Body of pancreas (tissue), 4 donors: Measurements from ENCODE around the gene NME3. TPM values are rescaled to one million over a fixed set of nuclear protein-coding genes. Genes with fewer than 3 reads are reported as not detected.

Experiments
- ATAC-seq: fragments of 150-250 bp; one replicate; pipeline ENCODE4 v1.9.1; 2016
- DNase-seq, 4 donors: peaks; one replicate each; pipeline ENCODE4 v3.0.0-alpha.2; 2019
- H3K27ac ChIP-seq, 4 donors: fragments of 200-600 bp; sonication (generic); 1 replicate in 3 of 4; 2 replicates in 1 of 4; pipeline versions ENCODE4 v1.5.1 to v1.6.1; 2016 to 2019; ENCODE audit warnings: mild to moderate bottlenecking in 1 of 4, mixed read lengths in 1 of 4, moderate library complexity in 1 of 4
- H3K27me3 ChIP-seq, 2 donors: fragments of 200-600 bp; sonication (generic); one replicate each; pipeline ENCODE4 v1.6.0; 2016; ENCODE audit warnings: mild to moderate bottlenecking in 1 of 2
- H3K36me3 ChIP-seq, 2 donors: fragments of 200-600 bp; sonication (generic); replicated peaks in 1 of 2; 2 replicates each; pipeline ENCODE4 v1.5.1; 2016; ENCODE audit warnings: low read depth in 2 of 2; ENCODE audit not compliant: insufficient read depth in 1 of 2
- H3K4me1 ChIP-seq: fragments of 200-600 bp; sonication (generic); one replicate; pipeline ENCODE4 v1.6.0; 2016
- H3K4me3 ChIP-seq, 2 donors: fragments of 200-600 bp; sonication (generic); 1 replicate in 1 of 2; 2 replicates in 1 of 2; pipeline ENCODE4 v1.5.1; 2016 to 2019
- H3K9me3 ChIP-seq, 3 donors: fragments of 200-600 bp; sonication (generic); 1 replicate in 2 of 3; 2 replicates in 1 of 3; pipeline ENCODE4 v1.5.1; 2016
- CTCF ChIP-seq, 7 experiments: fragments of 450-650 bp in 4 of 7; fragments of 200-600 bp in 3 of 7; sonication (generic) in 3 of 7; IDR thresholded peaks; one replicate each; pipeline ENCODE4 v1.5.1; 2016 to 2019; ENCODE audit warnings: antibody characterized with exemption in 7 of 7
- POLR2A ChIP-seq, 3 donors: fragments of 450-650 bp; IDR thresholded peaks; one replicate each; pipeline ENCODE4 v1.6.1; 2016; ENCODE audit warnings: antibody characterized with exemption in 3 of 3, mild to moderate bottlenecking in 2 of 3
- WGBS, 2 donors: methylation state at CpG; one replicate each; pipeline ENCODE4 v1.1.5; 2017; 5-methylcytosine and 5-hydroxymethylcytosine counted together
- intact Hi-C: fragments of 100-400 bp; cut with DNase I; formaldehyde crosslinking; loops from one replicate; pipeline ENCODE4 v1.15.1; 2023
- total RNA-seq, 2 donors: library from RNA; depleted of rRNA; stranded (reverse); fragments of >200 nt; gene quantifications; one replicate each; pipeline ENCODE4 v1.1.0, GENCODE V29; 2016

Gene NME3
- total RNA-seq, 2 donors from 2014 or later, result 62.8 to 113 TPM

- WGBS, 2 donors, result 92 to 93% methylated on average over 3 to 17 of the region's 21 CpGs
- H3K4me3 ChIP-seq, result no peak overlapping the region
- no peaks in the 10 kb centered on the region for H3K4me1 ChIP-seq
- ATAC-seq (no peak), DNase-seq (no peak)
- H3K36me3 ChIP-seq, result peaks cover 10 to 12% of the 10 kb centered on the region in 2 donors
- intact Hi-C loops, result no loop called here
- H3K9me3 ChIP-seq, result no peaks in the 10 kb centered on the region
- TF ChIP-seq CTCF (IDR thresholded peaks at IDR 0.05), result no peak
- no peak for TF ChIP-seq POLR2A (IDR thresholded peaks at IDR 0.05)
- H3K27ac ChIP-seq, result no peak overlapping the region
- no peaks in the 10 kb centered on the region for H3K27me3 ChIP-seq
Observed at GRCh38 chr16:1759511-1759910, 11.8 kb downstream of the NME3 start.

- no peak overlapping the region for H3K4me3 ChIP-seq
- H3K9me3 ChIP-seq, result no peaks in the 10 kb centered on the region
- no peaks in the 10 kb centered on the region for H3K27me3 ChIP-seq
- intact Hi-C loops, result no loop called here
- no peak overlapping the region for H3K27ac ChIP-seq
- DNase-seq (no peak), ATAC-seq (no peak)
- no peaks in the 10 kb centered on the region for H3K4me1 ChIP-seq
- TF ChIP-seq CTCF (IDR thresholded peaks at IDR 0.05) (no peak), POLR2A (IDR thresholded peaks at IDR 0.05) (no peak)
- 89 to 90% methylated on average over 13 to 18 of the region's 18 CpGs for WGBS, 2 donors
- H3K36me3 ChIP-seq, result peaks cover 6 to 10% of the 10 kb centered on the region in 2 donors
Observed at GRCh38 chr16:1758923-1759322, 12.4 kb downstream of the NME3 start.

GRCh38 chr16:1757714-1758461, 13.5 kb downstream of the NME3 start:
- Histone ChIP-seq H3K4me1 (no peaks in the 10 kb centered on the region), H3K36me3 (peaks cover 6 to 7% of the 10 kb centered on the region in 2 donors), H3K4me3 (no peak overlapping the region), H3K9me3 (no peaks in the 10 kb centered on the region), H3K27ac (no peak overlapping the region), H3K27me3 (no peaks in the 10 kb centered on the region)
- ATAC-seq, result no peak
- 85 to 91% methylated on average over 29 to 36 of the region's 37 CpGs for WGBS, 2 donors
- intact Hi-C loops, result no loop called here
- DNase-seq, result no peak
- TF ChIP-seq CTCF (IDR thresholded peaks at IDR 0.05), result no peak
- TF ChIP-seq POLR2A (IDR thresholded peaks at IDR 0.05), result no peak

GRCh38 chr16:1754204-1754603, 17.1 kb downstream of the NME3 start:
- Histone ChIP-seq H3K27ac (no peak overlapping the region), H3K27me3 (no peaks in the 10 kb centered on the region), H3K4me3 (no peak overlapping the region), H3K36me3 (peaks cover 6 to 18% of the 10 kb centered on the region in 2 donors), H3K4me1 (no peaks in the 10 kb centered on the region), H3K9me3 (no peaks in the 10 kb centered on the region)
- intact Hi-C loops, result no loop called here
- WGBS, 2 donors, result 91 to 96% methylated on average over 12 of the region's 12 CpGs
- DNase-seq, result no peak
- TF ChIP-seq CTCF (IDR thresholded peaks at IDR 0.05) (no peak), POLR2A (IDR thresholded peaks at IDR 0.05) (no peak)
- no peak for ATAC-seq

- intact Hi-C loops, result no loop called here
- H3K36me3 ChIP-seq, result peaks cover 6 to 28% of the 10 kb centered on the region in 2 donors
- no peaks in the 10 kb centered on the region for H3K4me1 ChIP-seq
- WGBS, 2 donors, result 91 to 95% methylated on average over 14 of the region's 14 CpGs
- DNase-seq (no peak), ATAC-seq (no peak)
- TF ChIP-seq CTCF (IDR thresholded peaks at IDR 0.05) (no peak), POLR2A (IDR thresholded peaks at IDR 0.05) (no peak)
- no peaks in the 10 kb centered on the region for H3K9me3 ChIP-seq
- H3K27me3 ChIP-seq, result no peaks in the 10 kb centered on the region
- H3K4me3 ChIP-seq, result no peak overlapping the region
- no peak overlapping the region for H3K27ac ChIP-seq
Observed at GRCh38 chr16:1752853-1753252, 18.5 kb downstream of the NME3 start.
